WTC11 (cell line): Measurements from ENCODE around the gene PSD. TPM values are rescaled to one million over a fixed set of nuclear protein-coding genes. Genes with fewer than 3 reads are reported as not detected.

Experiments used
- ATAC-seq: fragments of 200-7000 bp; cut with Tn5 transposase; 2 replicates; pipeline ENCODE4 v1.10.0; 2021; ENCODE audit warnings: mild to moderate bottlenecking, moderate library complexity
- CTCF ChIA-PET: fragments of 300-600 bp; sonication (Branson Sonifier 250); formaldehyde crosslinking; loops from one replicate; lab custom pipeline; 2021; ENCODE audit warnings: antibody characterized with exemption; lab: Charles Lee
- POLR2A ChIA-PET: fragments of 350-600 bp; sonication (Branson Sonifier 250); formaldehyde crosslinking; loops from one replicate; lab custom pipeline; 2021; ENCODE audit warnings: antibody characterized with exemption; lab: Charles Lee
- DNase-seq: peaks from one replicate; pipeline ENCODE4 v3.0.0; 2021; ENCODE audit warnings: low spot score
- H3K27ac Mint-ChIP-seq: 2 replicates; pipeline ENCODE4 v1.8.0; 2021; ENCODE audit warnings: mixed read lengths
- H3K27me3 Mint-ChIP-seq: 2 replicates; pipeline ENCODE4 v1.8.0; 2021; ENCODE audit warnings: low read depth, mild to moderate bottlenecking, moderate library complexity, mixed read lengths
- H3K36me3 Mint-ChIP-seq: 2 replicates; pipeline ENCODE4 v1.8.0; 2021; ENCODE audit warnings: mixed read lengths
- H3K4me1 Mint-ChIP-seq: 2 replicates; pipeline ENCODE4 v1.8.0; 2022; ENCODE audit warnings: mixed read lengths
- H3K4me3 Mint-ChIP-seq: 2 replicates; pipeline ENCODE4 v1.8.0; 2021; ENCODE audit warnings: mild to moderate bottlenecking, moderate library complexity, mixed read lengths
- H3K9me3 Mint-ChIP-seq: 2 replicates; pipeline ENCODE4 v1.8.0; 2021; ENCODE audit warnings: mixed read lengths
- CREB1 ChIP-seq: sonication (generic); formaldehyde crosslinking; IDR thresholded peaks from 2 replicates; pipeline ENCODE4 v1.8.0; 2023; ENCODE audit warnings: mild to moderate bottlenecking, missing genetic modification reagents
- ELF4 ChIP-seq: sonication (generic); formaldehyde crosslinking; IDR thresholded peaks from 2 replicates; pipeline ENCODE4 v1.8.1; 2022; ENCODE audit warnings: low read depth, mild to moderate bottlenecking, moderate library complexity, missing genetic modification reagents
- FOXP1 ChIP-seq: sonication (generic); formaldehyde crosslinking; IDR thresholded peaks from 2 replicates; pipeline ENCODE4 v1.8.0; 2022; ENCODE audit warnings: missing genetic modification reagents, mild to moderate bottlenecking, moderate library complexity, borderline replicate concordance
- MXD4 ChIP-seq: fragments of 250-450 bp; sonication (Bioruptor Pico); IDR thresholded peaks from 2 replicates; pipeline ENCODE4 v1.8.0; 2021; ENCODE audit warnings: mild to moderate bottlenecking, moderate library complexity, borderline replicate concordance
- NR1H2 ChIP-seq: sonication (generic); formaldehyde crosslinking; IDR thresholded peaks from 2 replicates; pipeline ENCODE4 v1.9.0; 2021; ENCODE audit warnings: mild to moderate bottlenecking, moderate library complexity, missing genetic modification reagents
- OVOL2 ChIP-seq: fragments of 250-450 bp; sonication (Bioruptor Pico); IDR thresholded peaks from 2 replicates; pipeline ENCODE4 v1.9.0; 2021; ENCODE audit warnings: mild to moderate bottlenecking, borderline replicate concordance
- PRRX2 ChIP-seq: fragments of 250-450 bp; sonication (Bioruptor Pico); IDR thresholded peaks from 2 replicates; pipeline ENCODE4 v1.8.0; 2021; ENCODE audit warnings: mild to moderate bottlenecking
- SP1 ChIP-seq: sonication (generic); formaldehyde crosslinking; conservative IDR thresholded peaks from 2 replicates; pipeline ENCODE4 v1.8.1; 2022; ENCODE audit warnings: missing genetic modification reagents
- TEAD4 ChIP-seq: sonication (generic); formaldehyde crosslinking; IDR thresholded peaks from 2 replicates; pipeline ENCODE4 v1.8.0; 2022; ENCODE audit warnings: mild to moderate bottlenecking, missing genetic modification reagents
- ZNF138 ChIP-seq: sonication (generic); formaldehyde crosslinking; conservative IDR thresholded peaks from 2 replicates; pipeline ENCODE4 v1.8.1; 2022; ENCODE audit warnings: mild to moderate bottlenecking, moderate library complexity, missing genetic modification reagents
- ZNF232 ChIP-seq: sonication (generic); formaldehyde crosslinking; IDR thresholded peaks from 2 replicates; pipeline ENCODE4 v1.8.0; 2022; ENCODE audit warnings: mild to moderate bottlenecking, missing genetic modification reagents
- total RNA-seq: library from RNA; stranded (reverse); gene quantifications from 3 replicates; pipeline ENCODE4 v1.2.3, GENCODE V29; 2021
- TF ChIP-seq, protein P1 (sequence below): sonication (generic); formaldehyde crosslinking; IDR thresholded peaks from 2 replicates; pipeline ENCODE4 v1.8.0; 2022; ENCODE audit warnings: mild to moderate bottlenecking, missing genetic modification reagents
- TF ChIP-seq, protein P2 (sequence below): sonication (generic); formaldehyde crosslinking; IDR thresholded peaks from 2 replicates; pipeline ENCODE4 v1.8.1; 2023; ENCODE audit warnings: mild to moderate bottlenecking, missing genetic modification reagents, moderate library complexity
- TF ChIP-seq, protein P3 (sequence below): fragments of 250-450 bp; sonication (Bioruptor Pico); conservative IDR thresholded peaks from 2 replicates; pipeline ENCODE4 v1.9.0; 2021; ENCODE audit warnings: mild to moderate bottlenecking
- TF ChIP-seq, protein P4 (sequence below): sonication (generic); formaldehyde crosslinking; IDR thresholded peaks from 2 replicates; pipeline ENCODE4 v1.8.1; 2022; ENCODE audit warnings: missing genetic modification reagents, borderline replicate concordance
- TF ChIP-seq, protein P5 (sequence below): sonication (generic); formaldehyde crosslinking; IDR thresholded peaks from 2 replicates; pipeline ENCODE4 v1.8.1; 2023; ENCODE audit warnings: mild to moderate bottlenecking, missing genetic modification reagents, moderate library complexity
- TF ChIP-seq, protein P6 (sequence below): sonication (generic); formaldehyde crosslinking; IDR thresholded peaks from 2 replicates; pipeline ENCODE4 v1.8.0; 2023; ENCODE audit warnings: missing genetic modification reagents, mild to moderate bottlenecking, borderline replicate concordance
- TF ChIP-seq, protein P7 (sequence below): sonication (generic); formaldehyde crosslinking; IDR thresholded peaks from 2 replicates; pipeline ENCODE4 v1.8.0; 2022; ENCODE audit warnings: mild to moderate bottlenecking, missing genetic modification reagents
- TF ChIP-seq, protein P8 (sequence below): sonication (generic); formaldehyde crosslinking; IDR thresholded peaks from 2 replicates; pipeline ENCODE4 v1.8.1; 2022; ENCODE audit warnings: low read depth, missing genetic modification reagents, borderline replicate concordance

PSD gene
- total RNA-seq, 1 experiment from 2014 or later: 12.5 TPM

DNA sequence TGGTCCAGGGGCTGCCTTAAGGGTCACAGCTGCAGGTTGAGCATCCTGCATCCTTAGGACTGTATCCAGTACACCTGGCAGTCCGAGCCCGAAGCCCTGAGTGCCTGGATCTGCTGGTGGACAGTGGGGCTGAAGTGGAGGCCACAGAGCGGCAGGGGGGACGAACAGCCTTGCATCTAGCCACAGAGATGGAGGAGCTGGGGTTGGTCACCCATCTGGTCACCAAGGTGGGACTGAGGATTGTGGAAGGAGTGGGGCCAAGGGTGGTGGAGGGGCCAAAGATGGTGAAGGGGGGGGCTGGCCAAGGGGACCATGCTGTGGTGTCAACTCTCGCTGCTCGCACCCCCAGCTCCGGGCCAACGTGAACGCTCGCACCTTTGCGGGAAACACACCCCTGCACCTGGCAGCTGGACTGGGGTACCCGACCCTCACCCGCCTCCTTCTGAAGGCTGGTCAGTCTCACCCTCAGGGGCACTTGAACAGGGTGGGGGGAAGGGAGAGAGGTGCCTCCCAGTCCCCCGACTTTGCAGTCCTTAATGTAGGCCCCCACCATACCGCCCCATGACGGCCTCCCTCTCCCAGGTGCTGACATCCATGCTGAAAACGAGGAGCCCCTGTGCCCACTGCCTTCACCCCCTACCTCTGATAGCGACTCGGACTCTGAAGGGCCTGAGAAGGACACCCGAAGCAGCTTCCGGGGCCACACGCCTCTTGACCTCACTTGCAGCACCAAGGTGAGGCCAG lies 17.8 kb downstream of the PSD start:
- H3K27ac Mint-ChIP-seq: no peak overlapping the region
- no peak overlapping the region for H3K4me3 Mint-ChIP-seq
- DNase-seq: no peak
- POLR2A ChIA-PET: interaction anchor here (2.4 kb wide), 1 partner anchor 20 kb away, joined by 11 read pairs; the partner anchor contains the start of gene FBXL15
- no peaks in the 10 kb centered on the region; the same call in 1 of the 2 replicates for H3K36me3 Mint-ChIP-seq
- no peak for ATAC-seq
- H3K27me3 Mint-ChIP-seq: peaks cover 15% of the 10 kb centered on the region
- TF ChIP-seq MXD4 (CRISPR knock-in tag): no peak
- TF ChIP-seq SP1 (CRISPR knock-in tag): no peak
- TF ChIP-seq, protein P1, sequence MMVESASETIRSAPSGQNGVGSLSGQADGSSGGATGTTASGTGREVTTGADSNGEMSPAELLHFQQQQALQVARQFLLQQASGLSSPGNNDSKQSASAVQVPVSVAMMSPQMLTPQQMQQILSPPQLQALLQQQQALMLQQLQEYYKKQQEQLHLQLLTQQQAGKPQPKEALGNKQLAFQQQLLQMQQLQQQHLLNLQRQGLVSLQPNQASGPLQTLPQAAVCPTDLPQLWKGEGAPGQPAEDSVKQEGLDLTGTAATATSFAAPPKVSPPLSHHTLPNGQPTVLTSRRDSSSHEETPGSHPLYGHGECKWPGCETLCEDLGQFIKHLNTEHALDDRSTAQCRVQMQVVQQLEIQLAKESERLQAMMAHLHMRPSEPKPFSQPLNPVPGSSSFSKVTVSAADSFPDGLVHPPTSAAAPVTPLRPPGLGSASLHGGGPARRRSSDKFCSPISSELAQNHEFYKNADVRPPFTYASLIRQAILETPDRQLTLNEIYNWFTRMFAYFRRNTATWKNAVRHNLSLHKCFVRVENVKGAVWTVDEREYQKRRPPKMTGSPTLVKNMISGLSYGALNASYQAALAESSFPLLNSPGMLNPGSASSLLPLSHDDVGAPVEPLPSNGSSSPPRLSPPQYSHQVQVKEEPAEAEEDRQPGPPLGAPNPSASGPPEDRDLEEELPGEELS (CRISPR knock-in tag): no peak
- no peak for TF ChIP-seq ELF4 (CRISPR knock-in tag)
- TF ChIP-seq OVOL2 (CRISPR knock-in tag): no peak
- TF ChIP-seq CREB1: no peak
- TF ChIP-seq, protein P2, sequence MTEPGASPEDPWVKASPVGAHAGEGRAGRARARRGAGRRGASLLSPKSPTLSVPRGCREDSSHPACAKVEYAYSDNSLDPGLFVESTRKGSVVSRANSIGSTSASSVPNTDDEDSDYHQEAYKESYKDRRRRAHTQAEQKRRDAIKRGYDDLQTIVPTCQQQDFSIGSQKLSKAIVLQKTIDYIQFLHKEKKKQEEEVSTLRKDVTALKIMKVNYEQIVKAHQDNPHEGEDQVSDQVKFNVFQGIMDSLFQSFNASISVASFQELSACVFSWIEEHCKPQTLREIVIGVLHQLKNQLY: no peak
- no peak for TF ChIP-seq ZNF232
- TF ChIP-seq, protein P3, sequence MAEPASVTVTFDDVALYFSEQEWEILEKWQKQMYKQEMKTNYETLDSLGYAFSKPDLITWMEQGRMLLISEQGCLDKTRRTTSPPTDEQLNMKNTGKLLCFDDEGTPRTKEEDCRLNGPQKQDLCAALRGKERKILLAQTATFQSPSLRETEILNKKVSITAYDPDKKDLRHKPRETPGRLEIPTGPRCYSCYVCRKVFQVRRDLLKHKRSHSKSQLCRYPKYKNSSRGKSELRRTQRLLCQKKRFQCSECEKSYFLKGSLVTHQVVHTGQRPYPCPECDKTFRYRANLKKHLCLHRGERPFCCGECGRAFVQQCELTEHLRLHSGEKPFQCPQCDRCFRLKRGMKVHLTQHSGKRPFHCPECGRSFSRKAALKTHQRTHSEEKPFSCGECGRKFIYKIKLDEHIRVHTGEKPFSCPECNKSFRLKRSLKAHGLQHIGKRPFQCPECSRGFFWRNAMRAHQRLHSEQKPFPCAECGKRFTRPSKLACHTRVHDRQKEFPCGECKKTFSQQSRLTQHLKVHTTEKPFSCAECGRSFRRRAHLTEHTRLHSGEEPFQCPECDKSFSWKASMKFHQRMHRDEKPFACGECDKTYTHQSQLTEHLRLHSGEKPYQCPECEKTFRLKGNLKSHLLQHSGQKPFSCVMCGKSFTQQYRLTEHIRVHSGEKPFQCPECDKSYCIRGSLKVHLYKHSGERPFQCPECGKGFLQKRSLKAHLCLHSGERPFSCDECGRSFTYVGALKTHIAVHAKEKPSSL (CRISPR knock-in tag): no peak
- TF ChIP-seq ZNF138 (CRISPR knock-in tag): no peak
- TF ChIP-seq, protein P4, sequence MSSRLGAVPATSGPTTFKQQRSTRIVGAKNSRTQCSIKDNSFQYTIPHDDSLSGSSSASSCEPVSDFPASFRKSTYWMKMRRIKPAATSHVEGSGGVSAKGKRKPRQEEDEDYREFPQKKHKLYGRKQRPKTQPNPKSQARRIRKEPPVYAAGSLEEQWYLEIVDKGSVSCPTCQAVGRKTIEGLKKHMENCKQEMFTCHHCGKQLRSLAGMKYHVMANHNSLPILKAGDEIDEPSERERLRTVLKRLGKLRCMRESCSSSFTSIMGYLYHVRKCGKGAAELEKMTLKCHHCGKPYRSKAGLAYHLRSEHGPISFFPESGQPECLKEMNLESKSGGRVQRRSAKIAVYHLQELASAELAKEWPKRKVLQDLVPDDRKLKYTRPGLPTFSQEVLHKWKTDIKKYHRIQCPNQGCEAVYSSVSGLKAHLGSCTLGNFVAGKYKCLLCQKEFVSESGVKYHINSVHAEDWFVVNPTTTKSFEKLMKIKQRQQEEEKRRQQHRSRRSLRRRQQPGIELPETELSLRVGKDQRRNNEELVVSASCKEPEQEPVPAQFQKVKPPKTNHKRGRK: no peak
- CTCF ChIA-PET: interaction anchor here (1.4 to 9.1 kb wide), 10 partner anchors 11 to 231 kb away, joined by 4 to 115 read pairs (median 14); partner anchors contain the start of genes ACTR1A, CUEDC2 and FBXL15
- H3K9me3 Mint-ChIP-seq: no peaks in the 10 kb centered on the region
- H3K4me1 Mint-ChIP-seq: peaks cover 9% of the 10 kb centered on the region

DNA sequence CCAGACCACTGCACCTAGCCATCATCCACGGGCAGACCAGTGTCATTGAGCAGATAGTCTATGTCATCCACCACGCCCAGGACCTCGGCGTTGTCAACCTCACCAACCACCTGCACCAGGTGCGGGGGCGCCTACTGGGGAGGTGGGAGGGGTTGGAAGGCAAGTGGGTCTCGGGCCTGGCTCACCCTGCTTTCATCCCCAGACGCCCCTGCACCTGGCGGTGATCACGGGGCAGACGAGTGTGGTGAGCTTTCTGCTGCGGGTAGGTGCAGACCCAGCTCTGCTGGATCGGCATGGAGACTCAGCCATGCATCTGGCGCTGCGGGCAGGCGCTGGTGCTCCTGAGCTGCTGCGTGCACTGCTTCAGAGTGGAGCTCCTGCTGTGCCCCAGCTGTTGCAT lies 18.5 kb downstream of the PSD start:
- CTCF ChIA-PET: interaction anchor here (1.0 to 9.1 kb wide), 23 partner anchors 10 to 230 kb away, joined by 3 to 115 read pairs (median 8); partner anchors contain the start of genes ACTR1A, C10orf95, CUEDC2 and ELOVL3
- Mint-ChIP-seq H3K36me3 (no peaks in the 10 kb centered on the region; the same call in 1 of the 2 replicates), H3K27me3 (peaks cover 17% of the 10 kb centered on the region), H3K9me3 (no peaks in the 10 kb centered on the region), H3K4me3 (peak overlapping the region; percentile 53), H3K4me1 (peaks cover 9% of the 10 kb centered on the region), H3K27ac (no peak overlapping the region)
- POLR2A ChIA-PET: interaction anchor here (1.0 to 2.4 kb wide), 3 partner anchors 10 to 50 kb away, joined by 3 to 11 read pairs (median 5); partner anchors contain the start of gene FBXL15
- ATAC-seq (no peak), DNase-seq (no peak)
- TF ChIP-seq PRRX2 (CRISPR knock-in tag) (no peak), NR1H2 (CRISPR knock-in tag) (no peak), FOXP1 (CRISPR knock-in tag) (no peak), TEAD4 (CRISPR knock-in tag) (no peak)
- TF ChIP-seq, protein P5, sequence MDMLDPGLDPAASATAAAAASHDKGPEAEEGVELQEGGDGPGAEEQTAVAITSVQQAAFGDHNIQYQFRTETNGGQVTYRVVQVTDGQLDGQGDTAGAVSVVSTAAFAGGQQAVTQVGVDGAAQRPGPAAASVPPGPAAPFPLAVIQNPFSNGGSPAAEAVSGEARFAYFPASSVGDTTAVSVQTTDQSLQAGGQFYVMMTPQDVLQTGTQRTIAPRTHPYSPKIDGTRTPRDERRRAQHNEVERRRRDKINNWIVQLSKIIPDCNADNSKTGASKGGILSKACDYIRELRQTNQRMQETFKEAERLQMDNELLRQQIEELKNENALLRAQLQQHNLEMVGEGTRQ (CRISPR knock-in tag): no peak
- TF ChIP-seq, protein P6, sequence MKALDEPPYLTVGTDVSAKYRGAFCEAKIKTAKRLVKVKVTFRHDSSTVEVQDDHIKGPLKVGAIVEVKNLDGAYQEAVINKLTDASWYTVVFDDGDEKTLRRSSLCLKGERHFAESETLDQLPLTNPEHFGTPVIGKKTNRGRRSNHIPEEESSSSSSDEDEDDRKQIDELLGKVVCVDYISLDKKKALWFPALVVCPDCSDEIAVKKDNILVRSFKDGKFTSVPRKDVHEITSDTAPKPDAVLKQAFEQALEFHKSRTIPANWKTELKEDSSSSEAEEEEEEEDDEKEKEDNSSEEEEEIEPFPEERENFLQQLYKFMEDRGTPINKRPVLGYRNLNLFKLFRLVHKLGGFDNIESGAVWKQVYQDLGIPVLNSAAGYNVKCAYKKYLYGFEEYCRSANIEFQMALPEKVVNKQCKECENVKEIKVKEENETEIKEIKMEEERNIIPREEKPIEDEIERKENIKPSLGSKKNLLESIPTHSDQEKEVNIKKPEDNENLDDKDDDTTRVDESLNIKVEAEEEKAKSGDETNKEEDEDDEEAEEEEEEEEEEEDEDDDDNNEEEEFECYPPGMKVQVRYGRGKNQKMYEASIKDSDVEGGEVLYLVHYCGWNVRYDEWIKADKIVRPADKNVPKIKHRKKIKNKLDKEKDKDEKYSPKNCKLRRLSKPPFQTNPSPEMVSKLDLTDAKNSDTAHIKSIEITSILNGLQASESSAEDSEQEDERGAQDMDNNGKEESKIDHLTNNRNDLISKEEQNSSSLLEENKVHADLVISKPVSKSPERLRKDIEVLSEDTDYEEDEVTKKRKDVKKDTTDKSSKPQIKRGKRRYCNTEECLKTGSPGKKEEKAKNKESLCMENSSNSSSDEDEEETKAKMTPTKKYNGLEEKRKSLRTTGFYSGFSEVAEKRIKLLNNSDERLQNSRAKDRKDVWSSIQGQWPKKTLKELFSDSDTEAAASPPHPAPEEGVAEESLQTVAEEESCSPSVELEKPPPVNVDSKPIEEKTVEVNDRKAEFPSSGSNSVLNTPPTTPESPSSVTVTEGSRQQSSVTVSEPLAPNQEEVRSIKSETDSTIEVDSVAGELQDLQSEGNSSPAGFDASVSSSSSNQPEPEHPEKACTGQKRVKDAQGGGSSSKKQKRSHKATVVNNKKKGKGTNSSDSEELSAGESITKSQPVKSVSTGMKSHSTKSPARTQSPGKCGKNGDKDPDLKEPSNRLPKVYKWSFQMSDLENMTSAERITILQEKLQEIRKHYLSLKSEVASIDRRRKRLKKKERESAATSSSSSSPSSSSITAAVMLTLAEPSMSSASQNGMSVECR (CRISPR knock-in tag): no peak
- TF ChIP-seq, protein P7, sequence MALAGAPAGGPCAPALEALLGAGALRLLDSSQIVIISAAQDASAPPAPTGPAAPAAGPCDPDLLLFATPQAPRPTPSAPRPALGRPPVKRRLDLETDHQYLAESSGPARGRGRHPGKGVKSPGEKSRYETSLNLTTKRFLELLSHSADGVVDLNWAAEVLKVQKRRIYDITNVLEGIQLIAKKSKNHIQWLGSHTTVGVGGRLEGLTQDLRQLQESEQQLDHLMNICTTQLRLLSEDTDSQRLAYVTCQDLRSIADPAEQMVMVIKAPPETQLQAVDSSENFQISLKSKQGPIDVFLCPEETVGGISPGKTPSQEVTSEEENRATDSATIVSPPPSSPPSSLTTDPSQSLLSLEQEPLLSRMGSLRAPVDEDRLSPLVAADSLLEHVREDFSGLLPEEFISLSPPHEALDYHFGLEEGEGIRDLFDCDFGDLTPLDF (CRISPR knock-in tag): no peak
- TF ChIP-seq, protein P8, sequence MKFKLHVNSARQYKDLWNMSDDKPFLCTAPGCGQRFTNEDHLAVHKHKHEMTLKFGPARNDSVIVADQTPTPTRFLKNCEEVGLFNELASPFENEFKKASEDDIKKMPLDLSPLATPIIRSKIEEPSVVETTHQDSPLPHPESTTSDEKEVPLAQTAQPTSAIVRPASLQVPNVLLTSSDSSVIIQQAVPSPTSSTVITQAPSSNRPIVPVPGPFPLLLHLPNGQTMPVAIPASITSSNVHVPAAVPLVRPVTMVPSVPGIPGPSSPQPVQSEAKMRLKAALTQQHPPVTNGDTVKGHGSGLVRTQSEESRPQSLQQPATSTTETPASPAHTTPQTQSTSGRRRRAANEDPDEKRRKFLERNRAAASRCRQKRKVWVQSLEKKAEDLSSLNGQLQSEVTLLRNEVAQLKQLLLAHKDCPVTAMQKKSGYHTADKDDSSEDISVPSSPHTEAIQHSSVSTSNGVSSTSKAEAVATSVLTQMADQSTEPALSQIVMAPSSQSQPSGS: no peak
